Gastroesophageal sphincter (tissue), 4 donors: Measurements from ENCODE around the gene SNCAIP. TPM values are rescaled to one million over a fixed set of nuclear protein-coding genes. Genes with fewer than 3 reads are reported as not detected.

Experiments used
- ATAC-seq: fragments of 150-250 bp; one replicate; pipeline ENCODE4 v1.9.1; 2016; ENCODE audit warnings: mild to moderate bottlenecking, moderate library complexity
- H3K27ac ChIP-seq, 4 donors: fragments of 200-600 bp; sonication (generic) in 3 of 4; 1 replicate in 3 of 4; 2 replicates in 1 of 4; pipeline ENCODE4 v1.5.1; 2016 to 2019
- H3K27me3 ChIP-seq: fragments of 200-600 bp; sonication (generic); one replicate; pipeline ENCODE4 v1.5.1; 2019
- H3K36me3 ChIP-seq, 2 donors: fragments of 200-600 bp; sonication (generic); one replicate each; pipeline ENCODE4 v1.5.1; 2019; ENCODE audit warnings: control low read depth in 1 of 2
- H3K4me1 ChIP-seq, 3 donors: fragments of 200-600 bp; sonication (generic); 1 replicate in 2 of 3; 2 replicates in 1 of 3; pipeline ENCODE4 v1.5.1; 2016 to 2019; ENCODE audit warnings: control low read depth in 2 of 3
- H3K4me3 ChIP-seq, 2 donors: fragments of 200-600 bp; sonication (generic); one replicate each; pipeline ENCODE4 v1.5.1; 2019; ENCODE audit warnings: mild to moderate bottlenecking in 1 of 2, moderate library complexity in 1 of 2
- H3K9me3 ChIP-seq, 3 donors: fragments of 200-600 bp; sonication (generic); one replicate each; pipeline ENCODE4 v1.5.1; 2017 to 2019; ENCODE audit warnings: control low read depth in 2 of 3
- CTCF ChIP-seq, 4 experiments: fragments of 200-600 bp in 2 of 4; fragments of 450-650 bp in 2 of 4; sonication (generic) in 1 of 4; IDR thresholded peaks; one replicate each; pipeline ENCODE4 v1.5.1; 2017 to 2019; ENCODE audit warnings: antibody characterized with exemption in 4 of 4, mild to moderate bottlenecking in 2 of 4, moderate library complexity in 2 of 4
- EP300 ChIP-seq: sonication (generic); formaldehyde crosslinking; IDR thresholded peaks from one replicate; pipeline ENCODE4 v1.6.1; 2017; ENCODE audit warnings: antibody characterized with exemption, mild to moderate bottlenecking
- POLR2A ChIP-seq, 2 donors: fragments of 450-650 bp; IDR thresholded peaks; one replicate each; pipeline ENCODE4 v1.6.1; 2017; ENCODE audit warnings: antibody characterized with exemption in 2 of 2, mild to moderate bottlenecking in 2 of 2, moderate library complexity in 1 of 2
- POLR2AphosphoS5 ChIP-seq: sonication (generic); formaldehyde crosslinking; IDR thresholded peaks from one replicate; pipeline ENCODE4 v1.6.1; 2017; ENCODE audit warnings: antibody characterized with exemption
- WGBS, 2 donors: methylation state at CpG; one replicate each; pipeline ENCODE4 v1.1.5; 2018; ENCODE audit warnings: low coverage in 1 of 2; 5-methylcytosine and 5-hydroxymethylcytosine counted together
- total RNA-seq, 4 donors: library from RNA; depleted of rRNA; stranded (reverse); fragments of >200 nt; gene quantifications; one replicate each; pipeline ENCODE4 v1.1.0, GENCODE V29; 2016

SNCAIP gene
- total RNA-seq, 4 donors from 2014 or later: 1.1 to 2.9 (median 1.9) TPM

DNA sequence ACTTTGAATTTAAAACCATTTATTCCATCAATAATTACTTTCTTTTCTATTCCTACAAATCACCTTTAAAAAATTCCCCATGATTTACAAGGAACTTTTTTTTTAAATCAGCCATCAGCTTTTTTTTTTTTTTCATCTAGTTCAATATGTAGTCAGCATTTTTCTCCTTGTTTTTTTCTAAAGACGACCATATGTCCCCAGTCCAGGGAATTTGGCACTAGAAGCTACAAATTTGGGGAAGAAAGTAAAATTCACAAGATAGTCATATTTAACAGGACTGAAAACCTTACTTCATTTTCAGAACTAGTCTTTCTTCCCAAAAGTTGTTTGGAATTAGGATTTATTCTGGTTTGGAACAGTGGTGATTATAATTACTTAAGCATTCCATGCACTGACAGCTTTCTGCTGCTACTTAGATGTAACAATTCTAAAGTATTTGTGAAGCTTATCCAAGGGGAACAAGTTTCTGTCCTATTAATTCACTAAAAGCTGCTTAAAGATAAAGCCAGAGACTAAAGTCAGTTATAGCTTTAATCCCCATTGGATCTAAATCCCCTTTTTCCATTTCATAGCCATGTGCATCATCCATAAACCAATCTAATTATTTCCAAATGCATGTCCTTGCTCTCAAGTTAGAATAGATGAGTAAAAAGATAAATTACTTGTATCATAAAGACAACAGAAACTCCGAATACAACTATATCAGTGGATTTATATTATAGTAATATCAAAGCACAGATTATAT lies 7.4 kb upstream of the SNCAIP start:
- no peak overlapping the region for H3K27ac ChIP-seq
- H3K27me3 ChIP-seq: no peaks in the 10 kb centered on the region
- 77 to 81% methylated on average over 2 of the region's 2 CpGs for WGBS, 2 donors
- no peaks in the 10 kb centered on the region for H3K9me3 ChIP-seq
- peaks cover 0 to 15% (median 3%) of the 10 kb centered on the region in 3 donors for H3K4me1 ChIP-seq
- ATAC-seq: no peak
- TF ChIP-seq EP300 (no peak), POLR2AphosphoS5 (no peak), POLR2A (IDR thresholded peaks at IDR 0.05) (no peak), CTCF (IDR thresholded peaks at IDR 0.05) (no peak)
- no peak overlapping the region for H3K4me3 ChIP-seq
- no peaks in the 10 kb centered on the region for H3K36me3 ChIP-seq

GRCh38 chr5:122306461-122306860 lies 5.6 kb upstream of the SNCAIP start:
- Histone ChIP-seq H3K4me1 (peaks cover 0 to 10% (median 0%) of the 10 kb centered on the region in 3 donors), H3K4me3 (no peak overlapping the region), H3K27me3 (peaks cover under 1% of the 10 kb centered on the region), H3K27ac (no peak overlapping the region), H3K36me3 (no peaks in the 10 kb centered on the region), H3K9me3 (no peaks in the 10 kb centered on the region)
- ATAC-seq: no peak
- 40 to 72% methylated on average over 2 of the region's 2 CpGs for WGBS, 2 donors
- TF ChIP-seq CTCF (IDR thresholded peaks at IDR 0.05) (no peak), POLR2AphosphoS5 (no peak), POLR2A (IDR thresholded peaks at IDR 0.05) (no peak), EP300 (no peak)

DNA sequence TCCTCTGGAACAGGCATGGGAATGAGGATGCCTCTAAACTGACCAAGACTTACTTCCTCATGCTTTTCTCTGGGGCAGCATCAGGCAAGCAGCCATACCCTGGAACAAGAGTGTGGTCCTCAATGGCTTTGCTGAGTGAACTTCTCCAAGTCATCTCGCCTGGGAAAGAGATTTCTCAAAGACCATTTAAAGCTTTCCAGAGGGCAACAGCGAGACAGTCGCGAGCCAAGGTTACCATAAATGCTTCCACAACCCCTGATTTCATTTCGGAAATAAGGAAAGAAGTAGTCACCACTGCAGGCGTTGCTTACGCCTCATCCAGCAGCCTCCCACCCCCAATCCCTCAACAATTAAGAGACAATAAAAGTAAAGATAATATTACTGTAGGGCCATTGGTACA lies 1.1 kb upstream of the SNCAIP start:
- peaks cover 30% of the 10 kb centered on the region for H3K27me3 ChIP-seq
- H3K4me1 ChIP-seq: peaks cover 0 to 31% (median 4%) of the 10 kb centered on the region in 3 donors
- peak overlapping the region in 1 of 4 donors; percentile 63 for H3K27ac ChIP-seq
- TF ChIP-seq POLR2AphosphoS5 (no peak), EP300 (no peak), CTCF (IDR thresholded peaks at IDR 0.05) (no peak), POLR2A (IDR thresholded peaks at IDR 0.05) (no peak)
- no peaks in the 10 kb centered on the region for H3K9me3 ChIP-seq
- ATAC-seq: no peak
- 42 to 60% methylated on average over 1 to 4 of the region's 7 CpGs for WGBS, 2 donors
- H3K4me3 ChIP-seq: peak overlapping the region in 1 of 2 donors; percentile 63
- H3K36me3 ChIP-seq: no peaks in the 10 kb centered on the region

DNA sequence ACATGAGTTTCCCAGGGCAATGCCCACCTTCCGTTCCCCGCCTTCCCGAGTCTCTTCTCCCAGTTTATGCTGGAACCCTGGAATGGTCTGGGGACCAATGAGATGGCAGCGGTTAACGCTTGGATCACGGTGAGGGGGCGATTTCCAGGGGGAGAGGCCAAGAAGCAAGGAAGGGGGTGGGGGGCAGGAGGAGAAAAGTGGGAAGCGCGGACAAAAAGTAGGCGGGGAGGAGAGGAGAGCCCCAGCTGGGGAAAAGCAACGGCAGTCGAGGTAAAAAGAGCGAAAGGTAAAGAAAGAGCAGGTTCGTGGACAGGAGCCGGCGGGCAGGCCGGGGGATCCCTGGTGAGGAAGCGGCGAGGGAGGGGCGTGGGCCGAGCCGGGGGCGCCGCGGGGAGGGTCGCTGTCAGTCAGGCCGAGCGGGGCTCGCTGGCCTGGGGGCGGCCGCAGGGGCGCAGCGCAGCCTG lies 508 bp upstream of the SNCAIP start:
- WGBS, 2 donors: 1 to 5% methylated on average over 15 to 19 of the region's 33 CpGs
- no peak for ATAC-seq
- H3K27ac ChIP-seq: peak overlapping the region in 3 of 4 donors; percentile 53 to 64 (median 63)
- TF ChIP-seq POLR2A (IDR thresholded peaks at IDR 0.05): no peak
- peaks cover 36% of the 10 kb centered on the region for H3K27me3 ChIP-seq
- peak overlapping the region; percentile 30 to 63 for H3K4me3 ChIP-seq
- H3K4me1 ChIP-seq: peaks cover 0 to 31% (median 4%) of the 10 kb centered on the region in 3 donors
- no peaks in the 10 kb centered on the region for H3K9me3 ChIP-seq
- no peaks in the 10 kb centered on the region for H3K36me3 ChIP-seq

DNA sequence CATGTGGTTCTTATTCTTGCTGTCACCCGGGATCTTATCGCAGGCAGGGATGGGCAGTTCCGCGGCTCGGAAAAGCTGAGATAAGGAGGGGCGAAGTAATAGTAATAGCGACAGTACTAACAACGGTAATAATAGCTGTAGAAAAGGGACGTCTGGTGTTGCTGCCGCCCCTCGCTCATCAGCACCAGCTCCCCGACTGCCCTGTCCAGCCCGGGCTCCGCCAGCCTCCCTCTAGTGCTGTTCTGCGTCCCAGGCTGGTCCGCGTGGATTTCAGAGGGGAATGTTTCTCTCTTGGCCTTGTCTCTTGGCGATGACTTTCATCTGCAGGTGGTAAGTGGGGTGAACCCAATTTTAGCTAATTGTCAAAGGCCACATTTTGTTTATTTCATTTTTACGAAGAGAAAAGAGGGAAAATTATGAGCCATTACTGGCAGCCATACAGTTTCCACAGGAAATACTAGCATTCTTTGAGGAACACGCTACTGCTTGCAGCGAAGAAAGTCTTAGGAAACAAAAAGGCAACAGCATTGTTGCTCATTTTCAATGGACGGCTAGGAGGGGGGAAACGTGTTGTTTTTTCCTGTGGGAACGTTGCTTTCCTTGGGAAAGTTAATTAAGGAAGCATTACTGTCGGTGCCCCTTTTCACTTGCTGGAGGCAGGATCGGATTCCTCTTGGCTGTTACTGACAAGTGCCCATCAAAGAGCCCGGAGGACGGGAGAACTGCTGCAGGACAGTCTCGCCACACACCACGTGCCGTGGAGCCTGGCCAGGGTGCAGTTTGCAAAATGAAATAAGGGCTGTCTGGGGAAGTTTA lies 762 bp downstream of the SNCAIP start:
- no peaks in the 10 kb centered on the region for H3K9me3 ChIP-seq
- H3K4me3 ChIP-seq: peak overlapping the region; percentile 49 to 63
- peaks cover 41% of the 10 kb centered on the region for H3K27me3 ChIP-seq
- WGBS, 2 donors: 2 to 6% methylated on average over 9 to 28 of the region's 31 CpGs
- peaks cover 0 to 31% (median 4%) of the 10 kb centered on the region in 3 donors for H3K4me1 ChIP-seq
- H3K36me3 ChIP-seq: no peaks in the 10 kb centered on the region
- ATAC-seq: peak; percentile 62
- peak overlapping the region in 3 of 4 donors; percentile 53 to 76 (median 63) for H3K27ac ChIP-seq
- TF ChIP-seq CTCF (IDR thresholded peaks at IDR 0.05): no peak
- no peak for TF ChIP-seq POLR2AphosphoS5
- no peak for TF ChIP-seq EP300
- TF ChIP-seq POLR2A (IDR thresholded peaks at IDR 0.05): no peak
